Esophagus squamous epithelium (tissue), 4 donors: ENCODE measurements around the gene LMLN.

Experiments
- CTCF ChIP-seq, 6 experiments: fragments of 450-650 bp in 4 of 6; fragments of 200-600 bp in 2 of 6; sonication (generic) in 2 of 6; IDR thresholded peaks; one replicate each; pipeline ENCODE4 v1.5.1; 2016 to 2019; ENCODE audit warnings: antibody characterized with exemption in 6 of 6, mild to moderate bottlenecking in 4 of 6, moderate library complexity in 4 of 6
- POLR2A ChIP-seq, 4 donors: fragments of 450-650 bp; IDR thresholded peaks; one replicate each; pipeline ENCODE4 v1.6.1; 2017; ENCODE audit warnings: antibody characterized with exemption in 4 of 4, mild to moderate bottlenecking in 4 of 4, moderate library complexity in 3 of 4

DNA sequence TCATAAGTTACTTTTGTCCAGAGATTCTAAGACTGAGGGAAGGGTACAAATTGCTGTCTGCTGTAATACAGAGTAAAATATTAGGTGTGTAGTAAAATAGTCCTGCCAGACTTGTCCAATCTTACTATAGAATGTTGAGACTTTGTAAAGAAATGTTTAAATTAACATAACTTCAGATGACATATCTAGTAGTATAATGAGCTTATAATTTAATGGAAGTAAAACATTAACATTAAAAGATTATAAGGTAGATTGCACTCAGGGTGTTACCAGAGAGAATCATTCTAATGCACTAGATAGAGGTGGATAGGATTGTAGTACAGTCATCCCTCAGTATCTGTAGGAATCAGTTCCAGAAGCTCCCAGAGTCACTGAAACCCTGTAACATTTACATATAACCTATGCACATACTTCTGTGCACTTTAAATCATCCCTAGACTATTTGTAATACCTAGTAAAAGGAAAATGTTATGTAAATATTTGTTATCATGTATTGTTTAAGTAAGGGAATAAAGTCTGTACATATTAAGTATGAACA, 130.8 kb downstream of the LMLN start:
- TF ChIP-seq CTCF (IDR thresholded peaks at IDR 0.05) (no peak), POLR2A (IDR thresholded peaks at IDR 0.05) (no peak)
